ENCODE data around the gene PEX14.
A peak's percentile ranks its signal among the peaks of the same experiment; 100 is the strongest.
"Not testable (repeated sequence)": the region's sequence is repeated elsewhere in the genome, so short reads cannot be mapped to it uniquely, and the experiment has no call there.

PEX14 gene

GRCh38 chr1:10450836-10451235 lies 23.9 kb upstream of the PEX14 start:
- no peak for DNase-seq

- no peak for DNase-seq
These were observed 23.5 kb upstream of the PEX14 start for GRCh38 chr1:10451287-10451686.

GRCh38 chr1:10456048-10456447 lies 18.7 kb upstream of the PEX14 start:
- DNase-seq = no peak

GRCh38 chr1:10456661-10457060 lies 18.1 kb upstream of the PEX14 start:
- no peak for DNase-seq

GRCh38 chr1:10457462-10457861 lies 17.3 kb upstream of the PEX14 start:
- not testable (repeated sequence) for DNase-seq

GRCh38 chr1:10457875-10458274 lies 16.9 kb upstream of the PEX14 start:
- DNase-seq = no peak

- DNase-seq = no peak
These were observed 15.6 kb upstream of the PEX14 start for GRCh38 chr1:10459184-10459583.

- DNase-seq = no peak
These were observed 7.7 kb upstream of the PEX14 start for GRCh38 chr1:10467078-10467477.

GRCh38 chr1:10470043-10470442 lies 4.7 kb upstream of the PEX14 start:
- DNase-seq = no peak

- DNase-seq = no peak
These were observed 3.1 kb upstream of the PEX14 start for GRCh38 chr1:10471411-10472219.

- DNase-seq = peak; percentile 93
These were observed 2.3 kb upstream of the PEX14 start, which contains the start of gene DFFA for GRCh38 chr1:10472220-10473144. Gene DFFA, minus strand, starts transcription at chr1:10472529. Its CDS starts 71 bp downstream, at chr1:10472458.

GRCh38 chr1:10473145-10473765 lies 1.5 kb upstream of the PEX14 start:
- no peak for DNase-seq

GRCh38 chr1:10474309-10474612 lies 489 bp upstream of the PEX14 start:
- DNase-seq = not testable (repeated sequence)

GRCh38 chr1:10475510-10475909 lies 760 bp downstream of the PEX14 start:
- DNase-seq = no peak

- no peak for DNase-seq
These were observed 4.5 kb downstream of the PEX14 start for GRCh38 chr1:10479296-10479695.

GRCh38 chr1:10480614-10481013 lies 5.9 kb downstream of the PEX14 start:
- DNase-seq = no peak

GRCh38 chr1:10484521-10484920 lies 9.8 kb downstream of the PEX14 start:
- DNase-seq = no peak

- DNase-seq = no peak
These were observed 14.7 kb downstream of the PEX14 start for GRCh38 chr1:10489291-10490055.

GRCh38 chr1:10490286-10490970 lies 15.7 kb downstream of the PEX14 start:
- DNase-seq = no peak

GRCh38 chr1:10494418-10494753 lies 19.6 kb downstream of the PEX14 start:
- no peak for DNase-seq

- peak; percentile 79 for DNase-seq
These were observed 20.2 kb downstream of the PEX14 start for GRCh38 chr1:10494754-10495474.

GRCh38 chr1:10495475-10495817 lies 20.7 kb downstream of the PEX14 start:
- no peak for DNase-seq

Measured in stimulated activated CD4-positive, alpha-beta T cell treated with anti-CD3 and anti-CD28 coated beads, Interleukin-1b, Interleukin-23, amount 100 ng/mL, for 48 hours (primary cell).